GM04503 (cell line): ENCODE results near the gene OR10T2.
"Not testable (repeated sequence)": the region's sequence is repeated elsewhere in the genome, so short reads cannot be mapped to it uniquely, and the experiment has no call there.

Experiments used
- DNase-seq: peaks from one replicate; pipeline ENCODE4 v3.0.0-alpha.2; 2012; ENCODE audit warnings: low read depth

Gene OR10T2, protein sequence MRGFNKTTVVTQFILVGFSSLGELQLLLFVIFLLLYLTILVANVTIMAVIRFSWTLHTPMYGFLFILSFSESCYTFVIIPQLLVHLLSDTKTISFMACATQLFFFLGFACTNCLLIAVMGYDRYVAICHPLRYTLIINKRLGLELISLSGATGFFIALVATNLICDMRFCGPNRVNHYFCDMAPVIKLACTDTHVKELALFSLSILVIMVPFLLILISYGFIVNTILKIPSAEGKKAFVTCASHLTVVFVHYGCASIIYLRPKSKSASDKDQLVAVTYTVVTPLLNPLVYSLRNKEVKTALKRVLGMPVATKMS

GRCh38 chr1:158398818-158399514 lies at the start of gene OR10T2:
Gene OR10T2 (minus strand): TSS chr1:158399466. CDS start chr1:158399466, 0 bp downstream.
- no peak for DNase-seq

DNA sequence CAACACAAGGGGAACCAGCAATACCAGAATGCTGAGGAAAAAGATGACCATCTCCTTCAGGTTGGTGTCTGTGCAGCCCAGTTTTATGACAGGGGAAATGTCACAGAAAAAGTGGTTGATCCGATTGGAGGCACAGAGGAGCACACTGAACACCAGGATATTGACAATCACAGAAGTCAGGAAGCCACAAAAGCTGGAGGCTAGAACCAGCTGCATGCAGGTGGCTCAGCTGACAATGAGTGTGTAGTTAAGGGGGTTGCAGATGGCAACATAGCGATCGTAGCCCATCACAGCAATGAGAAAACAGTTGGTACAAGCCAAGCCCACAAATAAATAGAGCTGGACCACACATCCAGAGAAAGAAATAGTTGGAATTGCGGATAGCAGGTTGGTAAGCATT lies 46.1 kb upstream of the OR10T2 start:
- no peak for DNase-seq

GRCh38 chr1:158434741-158435140 lies 35.5 kb upstream of the OR10T2 start:
- no peak for DNase-seq

DNA sequence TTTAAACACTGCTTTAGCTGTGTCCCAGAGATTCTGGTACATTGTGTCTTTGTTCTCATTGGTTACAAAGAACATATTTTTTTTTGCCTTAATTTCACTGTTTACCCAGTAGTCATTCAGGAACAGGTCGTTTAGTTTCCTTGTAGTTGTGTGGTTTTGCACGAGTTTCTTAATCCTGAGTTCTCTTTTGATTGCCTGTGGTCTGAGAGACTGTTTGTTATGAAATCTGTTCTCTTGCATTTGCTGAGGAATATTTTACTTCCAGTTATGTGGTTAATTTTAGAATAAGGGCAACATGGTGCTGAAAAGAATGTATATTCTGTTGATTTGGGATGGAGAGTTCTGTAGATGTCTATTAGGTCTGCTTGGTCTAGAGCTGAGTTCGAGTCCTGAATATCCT lies 30.9 kb upstream of the OR10T2 start:
- not testable (repeated sequence) for DNase-seq

DNA sequence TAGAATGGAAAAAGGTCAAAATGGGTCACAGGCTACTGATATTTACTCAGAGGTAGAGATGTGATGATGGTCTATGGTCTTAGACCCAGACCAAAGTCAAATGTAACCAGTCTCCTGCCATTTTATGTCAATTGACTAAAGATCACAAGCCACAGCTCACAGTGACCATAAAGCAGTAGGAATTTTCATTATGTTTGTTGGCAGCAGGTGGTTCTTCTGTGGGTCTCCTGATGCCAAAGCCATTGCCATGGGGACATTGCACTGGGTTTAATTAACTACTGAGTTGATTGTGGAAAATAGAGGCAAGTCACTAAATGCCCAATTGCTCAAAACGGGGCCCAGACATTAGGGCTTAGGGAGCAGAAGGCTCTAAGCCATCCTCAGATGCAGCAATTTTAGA lies 26.9 kb upstream of the OR10T2 start, which contains the start of gene OR10K2:
TSS of gene OR10K2 (minus strand) at position 101 of the 400 bp plus-strand sequence. CDS start 5,371 bp downstream, outside the sequence.
- no peak for DNase-seq

DNA sequence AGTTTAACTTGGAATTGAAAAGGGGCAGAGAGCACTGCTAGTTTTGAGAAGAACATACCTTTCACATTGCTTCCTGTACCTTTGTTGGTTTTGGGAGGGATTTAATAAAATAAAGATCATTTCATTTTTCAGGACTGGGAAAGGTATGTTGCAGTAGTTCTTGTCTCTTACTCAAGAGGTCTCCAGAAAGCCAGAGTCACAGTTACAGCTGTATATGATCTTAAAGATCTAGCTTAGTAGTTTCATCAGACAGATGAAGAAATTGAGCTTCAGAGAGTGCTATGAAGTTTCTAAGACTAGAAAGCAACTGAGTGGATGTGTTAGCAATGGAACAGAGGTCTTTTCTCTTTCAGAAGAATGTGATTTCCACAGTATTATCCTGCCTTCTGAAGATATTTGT lies 25.8 kb upstream of the OR10T2 start:
- no peak for DNase-seq

GRCh38 chr1:158422212-158422611 lies 22.9 kb upstream of the OR10T2 start:
- DNase-seq = no peak

- no peak for DNase-seq
Observed at GRCh38 chr1:158417586-158417985, 18.3 kb upstream of the OR10T2 start.

- DNase-seq = no peak
Observed at GRCh38 chr1:158414651-158415345, 15.5 kb upstream of the OR10T2 start.

DNA sequence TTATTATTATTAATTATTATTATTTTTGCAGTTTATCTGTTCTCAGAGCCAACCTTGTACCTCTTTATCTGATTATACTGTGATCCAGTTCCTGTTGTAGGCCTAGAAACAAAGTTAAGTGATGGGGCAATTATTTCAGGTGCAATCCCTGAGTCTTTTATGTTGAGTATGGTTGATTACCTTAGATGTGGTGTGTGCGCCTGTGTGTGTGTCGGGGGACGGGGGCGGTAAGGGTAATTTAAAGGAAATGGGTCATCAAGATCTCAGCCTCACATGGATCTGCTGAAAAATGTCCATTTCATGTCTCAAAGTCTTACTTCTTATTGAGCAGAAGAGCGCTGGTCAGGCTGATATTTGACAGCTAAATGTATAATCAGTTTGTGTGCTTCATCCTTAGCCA lies 7.8 kb upstream of the OR10T2 start:
- DNase-seq = no peak

GRCh38 chr1:158400871-158401270 lies 1.6 kb upstream of the OR10T2 start:
- no peak for DNase-seq

DNA sequence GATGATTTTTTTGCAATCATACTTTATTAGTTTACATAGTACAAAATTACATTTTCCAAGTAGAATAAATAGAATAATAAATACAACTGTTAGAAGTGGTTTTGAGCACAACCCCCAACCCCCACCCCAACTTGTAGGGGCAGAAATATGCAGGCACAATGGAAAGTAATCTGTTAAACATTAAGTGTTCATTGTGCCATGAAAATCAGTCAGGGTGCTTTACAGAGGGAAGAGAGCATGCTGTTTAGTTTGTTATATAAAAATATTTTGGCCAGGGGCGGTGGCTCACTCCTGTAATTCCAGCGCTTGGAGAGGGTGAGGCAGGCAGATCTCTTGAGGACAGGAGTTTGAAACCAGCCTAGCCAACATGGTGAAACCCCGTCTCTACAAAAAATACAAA lies 2.6 kb downstream of the OR10T2 start:
- DNase-seq = no peak

- DNase-seq = no peak
Observed at GRCh38 chr1:158393476-158393875, 5.8 kb downstream of the OR10T2 start.

DNA sequence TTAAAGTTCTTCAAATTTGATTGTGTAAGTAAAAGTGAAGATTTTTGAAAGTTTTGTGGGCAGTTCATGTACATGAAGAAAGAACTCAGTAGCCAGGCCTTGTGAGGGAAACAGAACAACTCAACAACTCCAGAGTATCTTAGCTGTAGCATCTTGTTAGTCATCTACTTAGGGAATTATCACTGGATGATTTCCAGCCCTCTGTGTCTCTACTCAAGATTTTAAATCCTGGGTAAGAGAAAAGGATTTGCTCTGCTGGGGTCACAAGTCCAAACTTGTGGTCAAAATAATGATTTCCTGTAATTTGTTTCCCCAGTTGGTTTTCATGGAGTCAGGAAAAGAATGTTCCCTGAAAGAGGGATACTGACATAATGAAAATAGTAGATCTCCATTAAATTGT lies 8.2 kb downstream of the OR10T2 start:
- DNase-seq = no peak

GRCh38 chr1:158390331-158390730 lies 8.9 kb downstream of the OR10T2 start:
- DNase-seq = no peak

- no peak for DNase-seq
Observed at GRCh38 chr1:158374860-158375259, 24.4 kb downstream of the OR10T2 start.

GRCh38 chr1:158374101-158374500 lies 25.2 kb downstream of the OR10T2 start:
- not testable (repeated sequence) for DNase-seq

GRCh38 chr1:158371188-158371953 lies 27.9 kb downstream of the OR10T2 start:
- no peak for DNase-seq

GRCh38 chr1:158366783-158367182 lies 32.5 kb downstream of the OR10T2 start:
- DNase-seq = no peak

DNA sequence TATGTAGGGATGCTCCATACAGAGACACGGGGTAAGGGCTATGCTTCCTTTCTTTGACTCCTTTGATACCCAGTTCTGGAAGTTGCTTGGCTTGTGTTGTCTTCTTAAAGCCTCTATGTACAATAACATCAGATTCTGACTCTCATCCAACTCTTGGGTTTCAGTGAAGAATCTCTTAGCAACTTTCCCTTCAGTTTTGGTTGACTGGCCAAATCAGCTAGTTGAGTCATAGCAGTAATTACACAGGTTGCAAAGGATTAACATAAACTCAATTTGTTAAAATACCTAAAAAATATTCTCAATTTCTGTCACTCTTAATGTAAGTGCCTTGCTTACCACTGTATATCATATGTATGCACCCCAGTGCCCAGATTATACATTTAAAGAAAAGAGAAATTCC lies 36.3 kb downstream of the OR10T2 start:
- no peak for DNase-seq

- no peak for DNase-seq
Observed at GRCh38 chr1:158362482-158362881, 36.8 kb downstream of the OR10T2 start.

DNA sequence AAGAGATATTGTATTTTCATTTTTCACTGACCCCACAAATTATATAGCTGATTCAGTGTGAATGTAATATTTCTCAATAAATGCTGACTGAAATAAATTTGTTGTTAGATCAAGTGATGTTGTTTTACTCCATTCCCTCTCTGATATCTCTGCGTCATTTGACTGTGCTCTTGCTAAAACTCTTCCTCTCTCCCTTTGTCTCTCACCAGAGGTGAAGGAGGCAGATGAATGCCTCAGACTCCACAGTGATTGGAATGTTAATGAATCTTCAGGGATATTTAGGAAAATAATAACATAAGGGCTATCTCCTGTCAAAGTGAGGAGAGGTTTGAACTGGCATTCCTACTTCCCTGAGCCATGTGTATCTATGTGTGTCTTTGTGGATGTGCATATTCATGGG lies 41.8 kb downstream of the OR10T2 start:
- DNase-seq = no peak
